Mesenteric fat pad (tissue), 1 donor: ENCODE data around the gene BOLA1. TPM values are rescaled to one million over a fixed set of nuclear protein-coding genes. Genes with fewer than 3 reads are reported as not detected.
"Not testable (repeated sequence)": the region's sequence is repeated elsewhere in the genome, so short reads cannot be mapped to it uniquely, and the experiment has no call there.

Experiments used
- DNase-seq: peaks from one replicate; pipeline ENCODE4 v3.0.0-alpha.2; 2020; ENCODE audit warnings: low spot score
- total RNA-seq: library from RNA; stranded (reverse); fragmentation: NEBNext Ultra II Directional; extraction: Animal tissue kit (Norgen Biotek cat#: 25700); gene quantifications from one replicate; pipeline ENCODE4 v1.2.1, GENCODE V29; 2021
- donor health status: DM: yes; HTN: yes; CAD: no.

BOLA1 gene
- total RNA-seq, 1 donor from 2014 or later, result 16.1 TPM

DNA sequence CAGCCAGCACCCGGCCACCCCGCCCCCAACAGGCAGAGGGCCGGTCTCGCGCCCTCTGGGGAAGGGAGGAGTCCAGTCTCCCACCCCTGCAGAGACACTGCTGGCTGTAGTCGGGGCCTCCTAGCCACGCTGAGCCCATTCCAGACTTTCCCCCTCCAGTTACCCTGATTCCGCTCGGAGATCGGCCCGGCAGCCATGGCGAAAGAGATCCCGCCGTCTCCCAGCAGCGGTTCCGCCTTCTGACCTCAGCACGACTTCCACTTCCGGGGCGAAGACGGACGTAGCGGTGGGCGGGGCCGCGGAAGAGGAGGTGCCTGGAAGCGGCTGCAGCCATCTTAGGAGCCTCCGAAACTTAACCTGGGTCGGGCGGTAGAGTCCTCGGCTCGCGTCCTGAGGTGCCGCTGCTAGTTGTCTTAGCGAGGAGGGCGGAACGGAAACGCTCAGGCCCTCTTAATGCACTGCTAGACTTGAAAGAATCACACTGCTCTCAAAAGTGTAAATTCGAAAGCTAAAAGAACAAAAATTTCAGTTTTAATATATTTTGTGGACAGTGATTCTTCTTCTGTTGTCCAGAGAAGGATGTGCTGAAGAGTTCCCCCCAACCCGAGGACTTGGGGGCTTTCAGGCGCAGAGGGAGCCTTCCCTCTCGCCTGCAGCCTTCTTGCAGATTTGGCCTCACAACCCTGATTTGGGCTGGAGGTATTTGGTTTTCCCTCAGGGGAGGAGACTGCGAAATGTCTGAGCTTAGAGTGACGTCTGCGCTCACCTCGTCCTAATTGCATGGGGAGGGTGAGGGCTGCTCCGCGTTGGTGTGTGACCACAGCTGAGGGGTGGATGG, 28.4 kb downstream of the BOLA1 start, which contains the start of gene SF3B4:
TSS of gene SF3B4 (minus strand) at position 241 of the 838 bp plus-strand sequence. CDS start at position 197, 44 bp downstream.
- DNase-seq, result peak; percentile 98

- DNase-seq, result no peak
Measured at GRCh38 chr1:149928401-149928724, 29.0 kb downstream of the BOLA1 start.

- DNase-seq, result no peak
Measured at GRCh38 chr1:149929856-149930255, 30.5 kb downstream of the BOLA1 start.

- no peak for DNase-seq
Measured at GRCh38 chr1:149931212-149931790, 31.9 kb downstream of the BOLA1 start.

DNA sequence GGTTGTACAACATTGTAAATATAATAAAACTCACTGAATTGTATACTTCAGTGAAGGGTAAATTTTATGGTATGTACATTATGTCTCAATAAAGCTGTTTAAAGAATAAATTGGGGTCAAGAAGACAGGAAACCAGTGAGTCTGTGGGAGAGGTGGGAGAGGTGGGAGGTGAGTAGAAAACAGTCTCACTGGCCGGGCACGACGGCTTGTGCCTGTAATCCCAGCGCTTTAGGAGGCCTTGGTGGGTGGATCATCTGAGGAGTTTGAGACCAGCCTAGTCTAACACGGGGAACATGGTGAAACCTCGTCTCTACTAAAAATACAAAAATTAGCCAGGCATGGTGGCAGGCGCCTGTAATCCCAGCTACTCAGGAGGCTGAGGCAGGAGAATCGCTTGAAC, 33.1 kb downstream of the BOLA1 start:
- DNase-seq, result no peak

DNA sequence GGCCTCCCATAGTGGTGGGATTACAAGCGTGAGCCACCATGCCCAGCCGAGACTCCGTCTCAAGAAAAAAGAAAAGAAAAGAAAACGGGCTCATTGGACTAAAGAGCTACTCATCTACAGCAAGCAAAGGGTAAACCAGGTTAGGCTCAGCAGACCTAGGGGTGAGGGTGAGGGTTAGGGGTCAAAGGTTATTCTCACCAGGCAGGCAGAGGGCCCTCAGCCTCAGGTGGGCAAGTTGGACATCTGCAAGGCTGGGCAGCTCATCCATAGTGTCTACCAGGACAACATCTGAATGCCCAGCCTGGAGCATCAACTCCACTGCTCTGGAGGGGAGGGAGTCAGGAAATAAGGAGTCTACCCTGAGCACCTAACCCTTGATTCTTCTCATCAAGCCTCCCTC, 33.8 kb downstream of the BOLA1 start:
- no peak for DNase-seq

- no peak for DNase-seq
Measured at GRCh38 chr1:149934356-149934755, 35.0 kb downstream of the BOLA1 start.

DNA sequence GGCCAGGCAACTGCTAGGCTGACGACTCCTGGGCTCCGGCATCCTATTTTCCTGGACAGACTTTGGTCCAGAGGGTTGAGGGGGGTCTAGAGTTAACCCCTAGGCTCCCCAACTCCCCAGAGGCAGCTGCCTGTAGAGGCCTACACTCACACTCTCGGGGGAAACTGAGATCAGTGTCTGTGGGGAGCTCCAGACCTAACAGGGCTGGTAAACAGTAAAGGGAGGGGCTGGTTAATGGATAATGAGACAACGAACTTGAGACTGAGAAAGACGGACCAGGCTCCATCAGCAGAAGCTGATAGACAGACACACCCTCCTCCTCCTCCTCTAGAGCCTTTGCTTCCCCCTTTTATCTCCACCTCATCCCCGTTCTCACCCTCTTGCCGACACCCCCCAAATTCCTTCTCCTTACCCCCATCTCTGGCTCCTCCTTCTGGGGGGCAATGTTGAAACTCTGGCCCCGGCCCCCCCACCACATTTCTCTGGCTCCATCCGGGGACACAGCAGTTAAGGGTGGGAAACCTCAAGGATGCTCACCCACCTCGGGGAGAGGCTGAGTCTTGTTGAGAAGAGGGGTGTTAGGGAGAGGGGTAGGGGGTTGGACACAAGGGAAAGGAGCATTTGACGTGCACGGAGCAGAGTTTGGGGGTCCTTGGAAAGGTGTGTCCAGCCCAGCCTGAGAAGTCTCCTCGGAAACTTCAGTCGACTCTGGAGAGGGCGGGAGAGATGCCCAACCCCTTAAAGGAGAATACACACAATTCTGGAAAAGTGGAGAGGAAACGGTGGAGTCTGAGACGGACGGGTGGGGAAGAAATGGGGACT, 37.0 kb downstream of the BOLA1 start, which contains the start of gene MTMR11:
TSS of gene MTMR11 (minus strand) at position 710 of the 822 bp plus-strand sequence. CDS start at position 478, 232 bp downstream.
- no peak for DNase-seq

- DNase-seq, result no peak
Measured at GRCh38 chr1:149936992-149937705, 37.8 kb downstream of the BOLA1 start.

DNA sequence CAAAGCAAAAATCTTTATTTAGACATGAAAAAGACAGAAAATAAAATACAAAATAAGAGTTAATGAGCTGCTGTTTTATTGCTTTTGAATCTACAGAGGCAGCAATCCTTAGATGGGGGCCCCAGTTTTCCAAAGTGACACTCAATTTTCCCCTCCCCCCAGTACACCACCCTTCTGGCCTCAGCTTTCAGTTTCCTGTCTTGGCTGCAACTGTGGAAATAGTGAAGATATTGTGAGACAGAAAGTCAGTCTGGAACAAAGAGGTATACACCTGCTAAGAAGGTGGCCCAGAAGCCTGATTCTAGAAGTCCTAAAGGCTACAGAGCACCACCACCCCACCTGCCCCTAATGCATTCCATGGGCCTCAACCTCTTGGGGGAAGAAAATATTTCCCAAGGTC, 38.4 kb downstream of the BOLA1 start:
- DNase-seq, result no peak

DNA sequence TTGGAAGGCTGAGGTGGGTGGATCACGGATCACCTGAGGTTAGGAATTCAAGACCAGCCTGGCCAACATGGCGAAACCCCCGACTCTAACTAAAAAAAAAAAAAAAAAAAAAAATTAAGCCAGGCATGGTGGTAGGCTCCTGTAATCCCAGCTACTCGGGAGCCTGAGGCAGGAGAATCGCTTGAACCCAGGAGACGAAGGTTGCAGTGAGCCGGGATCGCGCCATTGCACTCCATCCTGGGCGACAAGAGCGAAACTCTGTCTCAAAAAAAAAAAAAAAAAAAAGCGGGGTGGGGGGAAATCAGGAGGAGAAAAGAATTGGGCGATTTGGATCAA, 39.3 kb downstream of the BOLA1 start:
- not testable (repeated sequence) for DNase-seq

GRCh38 chr1:149940427-149940826, 41.1 kb downstream of the BOLA1 start:
- no peak for DNase-seq

GRCh38 chr1:149942207-149942606, 42.8 kb downstream of the BOLA1 start:
- DNase-seq, result no peak

- DNase-seq, result no peak
Measured at GRCh38 chr1:149942885-149943284, 43.5 kb downstream of the BOLA1 start.

DNA sequence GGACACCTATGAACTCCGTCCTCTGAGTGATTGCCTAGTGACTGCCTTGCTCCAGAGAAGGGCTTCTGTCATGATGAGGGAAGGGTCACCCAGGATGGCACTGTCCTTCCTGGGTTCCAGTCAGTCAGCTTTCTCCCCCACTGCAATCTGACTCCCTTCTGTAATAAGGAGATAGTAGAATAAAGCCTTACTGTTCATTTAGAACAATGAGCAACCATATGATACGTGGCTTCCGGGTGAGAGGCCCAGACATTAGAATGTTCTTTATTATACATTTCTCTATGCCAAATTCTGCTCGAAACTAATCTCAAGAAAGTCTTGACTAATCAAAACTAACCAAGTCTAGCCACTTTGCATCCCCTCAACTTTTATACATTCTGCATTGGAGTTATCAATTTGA, 45.8 kb downstream of the BOLA1 start:
- DNase-seq, result no peak

DNA sequence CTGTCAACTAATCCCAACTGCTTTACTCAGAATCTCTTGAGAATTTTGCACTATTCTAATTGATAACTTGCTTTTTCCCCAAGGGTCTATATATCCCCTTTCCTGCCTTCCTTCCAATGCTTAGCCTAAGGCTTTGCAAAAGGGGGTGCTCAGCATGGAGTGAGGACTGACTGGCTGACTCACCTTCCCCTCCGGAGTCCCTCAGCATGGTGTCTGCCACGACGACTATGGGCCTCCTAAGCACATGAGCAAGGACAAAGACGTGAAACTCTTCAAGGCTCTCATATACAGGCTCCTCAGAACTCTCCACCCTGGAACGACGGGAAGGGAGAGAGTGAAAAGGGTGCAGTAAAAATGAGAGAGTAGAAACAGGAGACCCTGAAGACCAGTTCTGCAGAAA, 50.5 kb downstream of the BOLA1 start:
- DNase-seq, result no peak

Other genes starting within 250 kb of the BOLA1 start
- 9.3 TPM for gene FCGR1A, start 116.9 kb upstream of the BOLA1 start, total RNA-seq
- 2.0 TPM for gene SV2A, start 18.3 kb downstream of the BOLA1 start, total RNA-seq
- gene SF3B4, start 28.2 kb downstream of the BOLA1 start, total RNA-seq, result 47.9 TPM
- gene MTMR11, start 37.3 kb downstream of the BOLA1 start, total RNA-seq, result 2.2 TPM
- gene OTUD7B, start 111.2 kb downstream of the BOLA1 start, total RNA-seq, result 36.6 TPM
- gene VPS45, start 168.2 kb downstream of the BOLA1 start, total RNA-seq, result 35.5 TPM